GM21576 (cell line): ENCODE measurements around the gene HTT.
A peak's percentile ranks its signal among the peaks of the same experiment; 100 is the strongest.
"Not testable (repeated sequence)": the region's sequence is repeated elsewhere in the genome, so short reads cannot be mapped to it uniquely, and the experiment has no call there.

Experiments
- ATAC-seq: cut with Tn5 transposase; IDR thresholded peaks from one replicate; pipeline ENCODE4 v1.9.1; 2021; ENCODE audit warnings: mild to moderate bottlenecking, moderate library complexity; ENCODE audit not compliant: unreplicated experiment

HTT gene

GRCh38 chr4:3044870-3045819 lies 29.3 kb upstream of the HTT start:
- no peak for ATAC-seq

GRCh38 chr4:3046162-3046561 lies 28.3 kb upstream of the HTT start:
- ATAC-seq, result no peak

GRCh38 chr4:3046623-3047022 lies 27.9 kb upstream of the HTT start:
- no peak for ATAC-seq

GRCh38 chr4:3047464-3048286 lies 26.8 kb upstream of the HTT start:
- peak; percentile 88 for ATAC-seq

- not testable (repeated sequence) for ATAC-seq
Measured at GRCh38 chr4:3051141-3051897, 23.2 kb upstream of the HTT start.

GRCh38 chr4:3054169-3054759 lies 20.2 kb upstream of the HTT start:
- no peak for ATAC-seq

- ATAC-seq, result no peak
Measured at GRCh38 chr4:3059943-3060342, 14.5 kb upstream of the HTT start.

- ATAC-seq, result no peak
Measured at GRCh38 chr4:3060946-3061345, 13.5 kb upstream of the HTT start.

- no peak for ATAC-seq
Measured at GRCh38 chr4:3062471-3062870, 12.0 kb upstream of the HTT start.

- no peak for ATAC-seq
Measured at GRCh38 chr4:3065551-3065950, 8.9 kb upstream of the HTT start.

GRCh38 chr4:3066836-3067400 lies 7.6 kb upstream of the HTT start:
- ATAC-seq, result no peak

- no peak for ATAC-seq
Measured at GRCh38 chr4:3067473-3068001, 6.9 kb upstream of the HTT start.

GRCh38 chr4:3069661-3070199 lies 4.8 kb upstream of the HTT start:
- no peak for ATAC-seq

GRCh38 chr4:3070709-3071500 lies 3.6 kb upstream of the HTT start:
- no peak for ATAC-seq

- ATAC-seq, result no peak
Measured at GRCh38 chr4:3071811-3072210, 2.7 kb upstream of the HTT start.

- peak; percentile 23 for ATAC-seq
Measured at GRCh38 chr4:3073158-3074077, 1.1 kb upstream of the HTT start.

GRCh38 chr4:3074846-3075651 lies 568 bp downstream of the HTT start:
- no peak for ATAC-seq
